ENCODE results near the gene STOX2.

The STOX2 gene

DNA sequence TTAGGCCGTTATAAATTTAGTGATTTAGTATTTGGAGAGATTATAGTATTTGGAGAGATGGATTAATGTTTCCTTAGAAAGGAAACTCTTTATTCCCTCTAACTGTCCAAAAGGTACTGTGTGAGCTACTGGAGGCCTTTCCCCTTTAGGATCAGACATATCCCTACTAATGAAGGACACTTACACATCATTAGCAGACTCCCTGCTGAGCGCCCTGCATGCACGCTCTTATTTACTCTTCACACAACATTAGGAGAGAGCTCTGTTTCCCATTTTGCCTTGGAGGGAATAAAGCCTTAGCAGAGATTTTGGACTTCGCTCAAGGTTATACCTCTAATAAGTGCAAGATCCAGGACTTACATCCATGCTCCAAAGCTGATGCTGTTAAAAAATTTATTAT lies 17.8 kb upstream of the STOX2 start:
- ChIA-PET CTCF (no interaction called here), POLR2A (no interaction called here)
- no peak for DNase-seq (ENCODE audit: low read depth, low spot score)
- TF ChIP-seq, protein P1, sequence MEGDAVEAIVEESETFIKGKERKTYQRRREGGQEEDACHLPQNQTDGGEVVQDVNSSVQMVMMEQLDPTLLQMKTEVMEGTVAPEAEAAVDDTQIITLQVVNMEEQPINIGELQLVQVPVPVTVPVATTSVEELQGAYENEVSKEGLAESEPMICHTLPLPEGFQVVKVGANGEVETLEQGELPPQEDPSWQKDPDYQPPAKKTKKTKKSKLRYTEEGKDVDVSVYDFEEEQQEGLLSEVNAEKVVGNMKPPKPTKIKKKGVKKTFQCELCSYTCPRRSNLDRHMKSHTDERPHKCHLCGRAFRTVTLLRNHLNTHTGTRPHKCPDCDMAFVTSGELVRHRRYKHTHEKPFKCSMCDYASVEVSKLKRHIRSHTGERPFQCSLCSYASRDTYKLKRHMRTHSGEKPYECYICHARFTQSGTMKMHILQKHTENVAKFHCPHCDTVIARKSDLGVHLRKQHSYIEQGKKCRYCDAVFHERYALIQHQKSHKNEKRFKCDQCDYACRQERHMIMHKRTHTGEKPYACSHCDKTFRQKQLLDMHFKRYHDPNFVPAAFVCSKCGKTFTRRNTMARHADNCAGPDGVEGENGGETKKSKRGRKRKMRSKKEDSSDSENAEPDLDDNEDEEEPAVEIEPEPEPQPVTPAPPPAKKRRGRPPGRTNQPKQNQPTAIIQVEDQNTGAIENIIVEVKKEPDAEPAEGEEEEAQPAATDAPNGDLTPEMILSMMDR (IDR thresholded peaks at IDR 0.05; ENCODE audit: insufficient read depth, low read length, missing control alignments): no peak
- no peak overlapping the region for H3K4me3 ChIP-seq (ENCODE audit: low read depth, low read length)

DNA sequence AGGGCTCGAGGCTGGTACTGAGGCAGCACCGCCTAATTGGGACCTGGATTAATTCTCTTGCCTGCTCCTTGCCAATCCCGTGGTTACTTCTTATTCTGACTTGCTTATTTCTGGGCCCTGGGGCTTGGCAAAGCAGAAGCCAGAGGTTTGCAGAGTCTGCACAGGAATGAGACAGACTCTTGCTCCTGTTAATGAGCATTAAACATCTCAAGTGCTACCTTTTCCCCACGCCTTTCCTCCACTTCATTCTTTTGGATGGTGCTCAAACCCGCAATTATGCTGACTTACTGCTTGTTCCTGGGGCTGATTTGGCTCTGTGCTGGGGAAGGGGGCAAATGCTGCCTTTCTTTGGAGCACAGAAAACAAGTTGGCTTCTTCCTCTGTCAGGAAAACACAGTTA lies 16.5 kb upstream of the STOX2 start:
- ChIA-PET POLR2A (no interaction called here), CTCF (no interaction called here)
- no peak for DNase-seq (ENCODE audit: low read depth, low spot score)
- H3K4me3 ChIP-seq (ENCODE audit: low read depth, low read length): no peak overlapping the region
- TF ChIP-seq, protein P1 (IDR thresholded peaks at IDR 0.05; ENCODE audit: insufficient read depth, low read length, missing control alignments): no peak

DNA sequence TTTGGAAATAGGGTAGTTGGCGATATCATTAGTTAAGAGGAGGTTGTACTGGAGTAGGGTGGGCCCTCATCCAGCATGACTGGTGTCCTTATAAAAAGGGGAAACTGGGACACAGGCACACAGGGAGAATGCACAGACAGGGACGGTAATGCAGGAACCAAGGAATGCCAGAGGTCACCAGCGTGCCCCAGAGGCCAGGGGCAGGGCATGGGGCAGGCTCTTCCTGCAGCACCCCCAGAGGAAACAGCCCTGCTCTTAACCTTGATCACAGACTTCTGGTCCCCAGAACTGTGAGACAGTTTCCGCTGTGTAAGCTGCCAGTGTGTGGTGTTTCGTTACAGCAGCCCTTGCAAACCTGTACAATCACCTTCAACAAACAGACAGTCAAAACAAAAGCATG lies 15.9 kb upstream of the STOX2 start:
- no peak overlapping the region for H3K4me3 ChIP-seq (ENCODE audit: low read depth, low read length)
- CTCF ChIA-PET: no interaction called here
- TF ChIP-seq, protein P1 (IDR thresholded peaks at IDR 0.05; ENCODE audit: insufficient read depth, low read length, missing control alignments): no peak
- no peak for DNase-seq (ENCODE audit: low read depth, low spot score)
- POLR2A ChIA-PET: no interaction called here

DNA sequence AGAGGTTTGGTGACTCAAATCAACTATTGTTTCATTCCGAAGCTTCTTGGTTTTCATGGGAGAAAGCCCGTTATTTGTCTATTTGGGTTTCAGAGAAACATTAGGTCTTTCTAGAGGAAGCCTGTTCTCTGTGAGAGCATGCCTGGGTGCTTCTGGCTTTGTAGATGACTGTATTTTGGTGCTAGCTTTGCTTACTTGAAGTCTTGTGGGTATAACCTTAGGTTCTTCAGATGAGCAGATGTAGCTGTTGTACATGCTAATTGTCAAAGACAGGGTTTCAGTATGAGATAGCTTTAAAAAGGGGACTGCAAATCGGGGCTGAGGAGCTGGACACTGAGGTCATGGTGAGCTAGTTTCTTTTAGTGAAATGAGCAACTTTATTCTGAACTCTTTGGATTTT lies 7.9 kb upstream of the STOX2 start:
- POLR2A ChIA-PET: no interaction called here
- TF ChIP-seq, protein P1 (IDR thresholded peaks at IDR 0.05; ENCODE audit: insufficient read depth, low read length, missing control alignments): no peak
- H3K4me3 ChIP-seq (ENCODE audit: low read depth, low read length): no peak overlapping the region
- CTCF ChIA-PET: no interaction called here
- no peak for DNase-seq (ENCODE audit: low read depth, low spot score)

DNA sequence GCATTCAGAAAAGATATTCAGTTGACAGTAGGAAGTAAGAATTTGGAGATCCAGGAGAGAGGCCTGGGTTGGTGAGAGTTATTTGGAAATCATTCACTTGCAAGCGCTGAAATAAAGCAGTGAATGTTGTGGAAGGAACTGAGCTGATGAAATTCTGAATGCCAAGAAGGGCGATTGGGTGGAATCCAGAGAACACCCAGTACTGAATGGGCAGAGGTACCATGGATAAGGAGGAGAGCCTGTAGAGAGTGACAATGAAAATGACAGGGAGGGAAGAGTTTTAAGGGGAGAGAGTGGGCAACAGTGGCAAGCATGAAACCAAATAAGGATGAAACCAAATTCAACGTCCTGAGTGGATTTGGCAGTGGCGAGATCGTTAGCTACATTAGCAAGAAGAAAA lies 6.7 kb upstream of the STOX2 start:
- TF ChIP-seq, protein P1 (IDR thresholded peaks at IDR 0.05; ENCODE audit: insufficient read depth, low read length, missing control alignments): no peak
- ChIA-PET POLR2A (no interaction called here), CTCF (no interaction called here)
- no peak overlapping the region for H3K4me3 ChIP-seq (ENCODE audit: low read depth, low read length)
- DNase-seq (ENCODE audit: low read depth, low spot score): no peak

DNA sequence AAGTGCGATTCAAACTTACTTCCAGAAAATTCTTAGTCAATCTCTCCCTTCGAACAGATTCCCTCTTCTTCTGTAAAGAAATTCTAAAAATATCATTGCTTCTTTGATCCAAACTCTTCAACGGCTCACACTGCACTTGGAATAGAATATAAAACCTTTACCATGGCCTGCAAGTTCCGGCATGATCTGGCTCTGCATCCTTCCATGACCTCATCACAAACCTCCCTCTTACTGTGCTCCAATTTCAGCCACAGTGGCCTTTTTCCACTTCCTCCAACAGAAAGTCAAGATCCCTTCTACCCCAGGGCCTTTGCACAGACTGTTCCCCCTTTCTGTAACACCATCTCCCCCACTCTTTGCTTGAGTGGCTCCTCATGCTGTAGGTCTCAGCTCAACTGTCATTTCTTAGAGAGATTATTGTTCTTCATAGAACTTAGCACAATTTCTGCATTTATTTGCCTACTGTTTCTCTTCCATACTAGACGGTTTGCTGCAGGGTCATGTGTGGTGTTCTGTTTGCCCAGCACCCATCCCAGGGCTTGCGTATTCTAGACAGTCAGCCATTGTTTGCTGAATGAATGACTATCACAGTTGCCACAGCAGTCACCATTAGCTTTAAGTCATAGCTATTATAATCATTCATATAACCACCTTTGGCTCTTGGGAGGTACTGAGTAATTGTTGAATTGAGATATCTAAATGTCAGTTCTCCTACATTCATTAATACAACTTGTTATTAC lies 1.9 kb upstream of the STOX2 start:
- POLR2A ChIA-PET: no interaction called here
- CTCF ChIA-PET: no interaction called here
- DNase-seq (ENCODE audit: low read depth, low spot score): no peak

More for the DNA sequence above, 1.9 kb upstream of the STOX2 start:
- no peak overlapping the region for H3K4me3 ChIP-seq (ENCODE audit: low read depth, low read length)
- TF ChIP-seq, protein P1 (IDR thresholded peaks at IDR 0.05; ENCODE audit: insufficient read depth, low read length, missing control alignments): no peak

Data from AG04449 (cell line).